Measurements from ENCODE around the gene LIFR. TPM values are rescaled to one million over a fixed set of nuclear protein-coding genes. Genes with fewer than 3 reads are reported as not detected.

LIFR gene
- total RNA-seq, 1 experiment from 2014 or later: 10.6 TPM

GRCh38 chr5:38532165-38532669 is 24.2 kb downstream of the LIFR start:
- CTCF ChIA-PET: no interaction called here
- H3K79me2 ChIP-seq (ENCODE audit: insufficient read depth, low read length): no peaks in the 10 kb centered on the region
- no peak for TF ChIP-seq ZFX (IDR thresholded peaks at IDR 0.05)
- TF ChIP-seq POLR2A (IDR thresholded peaks at IDR 0.05; ENCODE audit: borderline replicate concordance, extremely low read depth, insufficient read depth, insufficient read length): no peak
- TF ChIP-seq MAX (IDR thresholded peaks at IDR 0.05): no peak
- no peak for TF ChIP-seq FOSL1 (IDR thresholded peaks at IDR 0.05; ENCODE audit: low read depth)
- no peak for TF ChIP-seq EZH2phosphoT487 (IDR thresholded peaks at IDR 0.05; ENCODE audit: borderline replicate concordance)
- no peak for TF ChIP-seq RAD21 (IDR thresholded peaks at IDR 0.05; ENCODE audit: low read depth)
- no peak for TF ChIP-seq EZH2 (IDR thresholded peaks at IDR 0.05)
- TF ChIP-seq, protein P1, sequence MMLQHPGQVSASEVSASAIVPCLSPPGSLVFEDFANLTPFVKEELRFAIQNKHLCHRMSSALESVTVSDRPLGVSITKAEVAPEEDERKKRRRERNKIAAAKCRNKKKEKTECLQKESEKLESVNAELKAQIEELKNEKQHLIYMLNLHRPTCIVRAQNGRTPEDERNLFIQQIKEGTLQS (IDR thresholded peaks at IDR 0.05): no peak
- TF ChIP-seq TCF7L2 (IDR thresholded peaks at IDR 0.05; ENCODE audit: borderline replicate concordance, extremely low read depth, insufficient read depth, insufficient read length): no peak
- TF ChIP-seq ELF1 (IDR thresholded peaks at IDR 0.05; ENCODE audit: borderline replicate concordance, low read depth): no peak
- TF ChIP-seq ZNF274 (IDR thresholded peaks at IDR 0.05; ENCODE audit: low read depth, low read length): no peak
- no peak for TF ChIP-seq JUND (IDR thresholded peaks at IDR 0.05)
- TF ChIP-seq POLR2AphosphoS5 (IDR thresholded peaks at IDR 0.05; ENCODE audit: low read depth, low read length): no peak
- H3K9ac ChIP-seq (ENCODE audit: low read length): no peak overlapping the region
- H3K27ac ChIP-seq (ENCODE audit: low read depth, low read length): no peak overlapping the region
- no peaks in the 10 kb centered on the region for H3K4me1 ChIP-seq (ENCODE audit: control insufficient read depth in 1 of 2, insufficient read depth in 2 of 2, low read length in 2 of 2)
- no peak overlapping the region for H3K4me2 ChIP-seq (ENCODE audit: low read length)
- H2AFZ ChIP-seq (ENCODE audit: low read depth, low read length, poor library complexity, severe bottlenecking): no peak overlapping the region
- BruUV-seq (replicated peaks): no TSS peak
- H4K20me1 ChIP-seq (ENCODE audit: insufficient read depth): no peaks in the 10 kb centered on the region
- no peak overlapping the region for H3K4me3 ChIP-seq (replicated peaks in 1 of 2; ENCODE audit: low read depth in 1 of 2, low read length in 2 of 2)
- intact Hi-C loops (cut with micrococcal nuclease): no loop called here
- no peaks in the 10 kb centered on the region for H3K36me3 ChIP-seq (ENCODE audit: control insufficient read depth in 1 of 2, insufficient read depth in 2 of 2, low read length in 2 of 2)
- H3K27me3 ChIP-seq (ENCODE audit: insufficient read depth, low read length): no peaks in the 10 kb centered on the region
- RAD21 ChIA-PET (ENCODE audit: low non-redundant PET in 1 of 2, low total read pairs in 2 of 2, uncharacterized antibody in 2 of 2, unreplicated experiment in 2 of 2): no interaction called here
- DNase-seq (ENCODE audit: low read depth, low spot score): no peak
- POLR2A ChIA-PET: no interaction called here
- no peaks in the 10 kb centered on the region for H3K9me3 ChIP-seq (ENCODE audit: control insufficient read depth in 1 of 2, insufficient read depth in 1 of 2, low read depth in 1 of 2, low read length in 2 of 2)
- ATAC-seq: no peak
- no peaks in the 10 kb centered on the region for H3K9me2 ChIP-seq (ENCODE audit: insufficient read depth)

DNA sequence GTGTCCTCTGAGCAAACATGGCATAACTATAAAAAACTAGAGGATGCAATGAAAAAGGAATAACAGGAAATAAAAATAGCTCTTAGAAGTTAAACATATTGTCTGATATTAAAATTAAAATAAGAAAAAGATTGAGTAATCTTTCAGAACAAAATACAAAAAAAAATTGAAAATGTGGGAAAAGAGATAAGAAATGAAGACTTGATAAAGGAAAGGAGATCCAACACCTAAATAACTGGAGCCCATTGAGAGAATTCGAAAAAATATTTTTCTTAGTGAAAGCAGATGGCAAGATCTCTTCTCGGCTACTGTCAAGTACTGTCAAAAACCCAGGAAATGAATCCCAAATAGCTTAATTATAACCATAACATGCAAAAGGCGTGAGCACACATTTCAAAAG is 24.9 kb downstream of the LIFR start:
- Histone ChIP-seq H3K9me2 (ENCODE audit: insufficient read depth) (no peaks in the 10 kb centered on the region), H3K4me1 (ENCODE audit: control insufficient read depth in 1 of 2, insufficient read depth in 2 of 2, low read length in 2 of 2) (no peaks in the 10 kb centered on the region), H4K20me1 (ENCODE audit: insufficient read depth) (no peaks in the 10 kb centered on the region), H3K36me3 (ENCODE audit: control insufficient read depth in 1 of 2, insufficient read depth in 2 of 2, low read length in 2 of 2) (no peaks in the 10 kb centered on the region), H3K9ac (ENCODE audit: low read length) (no peak overlapping the region), H3K27ac (ENCODE audit: low read depth, low read length) (no peak overlapping the region), H3K27me3 (ENCODE audit: insufficient read depth, low read length) (no peaks in the 10 kb centered on the region), H3K9me3 (ENCODE audit: control insufficient read depth in 1 of 2, insufficient read depth in 1 of 2, low read depth in 1 of 2, low read length in 2 of 2) (no peaks in the 10 kb centered on the region), H3K4me3 (replicated peaks in 1 of 2; ENCODE audit: low read depth in 1 of 2, low read length in 2 of 2) (no peak overlapping the region), H3K4me2 (ENCODE audit: low read length) (no peak overlapping the region), H2AFZ (ENCODE audit: low read depth, low read length, poor library complexity, severe bottlenecking) (no peak overlapping the region), H3K79me2 (ENCODE audit: insufficient read depth, low read length) (no peaks in the 10 kb centered on the region)
- ATAC-seq (no peak), DNase-seq (ENCODE audit: low read depth, low spot score) (no peak)
- RAD21 ChIA-PET (ENCODE audit: low non-redundant PET in 1 of 2, low total read pairs in 2 of 2, uncharacterized antibody in 2 of 2, unreplicated experiment in 2 of 2): no interaction called here
- intact Hi-C loops (cut with micrococcal nuclease): no loop called here
- BruUV-seq (replicated peaks): no TSS peak
- POLR2A ChIA-PET: no interaction called here
- TF ChIP-seq RAD21 (IDR thresholded peaks at IDR 0.05; ENCODE audit: low read depth) (no peak), EZH2 (IDR thresholded peaks at IDR 0.05) (no peak), TCF7L2 (IDR thresholded peaks at IDR 0.05; ENCODE audit: borderline replicate concordance, extremely low read depth, insufficient read depth, insufficient read length) (no peak), SIN3A (IDR thresholded peaks at IDR 0.05; ENCODE audit: low read depth) (no peak), EGR1 (IDR thresholded peaks at IDR 0.05; ENCODE audit: low read depth) (no peak), FOSL1 (IDR thresholded peaks at IDR 0.05; ENCODE audit: low read depth) (no peak)
- TF ChIP-seq, protein P1 (IDR thresholded peaks at IDR 0.05): no peak
- CTCF ChIA-PET: no interaction called here

Data from HCT116 (cell line).